ENCODE measurements around the gene CHCHD6. TPM values are rescaled to one million over a fixed set of nuclear protein-coding genes. Genes with fewer than 3 reads are reported as not detected.

The CHCHD6 gene
- total RNA-seq, 1 experiment from 2014 or later, result 40.9 TPM

- Mint-ChIP-seq H3K36me3 (no peaks in the 10 kb centered on the region), H3K9me3 (no peaks in the 10 kb centered on the region), H3K27me3 (ENCODE audit: low read depth) (no peaks in the 10 kb centered on the region), H3K4me3 (no peak overlapping the region), H3K4me1 (peaks cover 16% of the 10 kb centered on the region), H3K27ac (peak overlapping the region; percentile 89)
- no peak for TF ChIP-seq ZNF232 (CRISPR knock-in tag; IDR thresholded peaks at IDR 0.05)
- TF ChIP-seq NFE2L1 (CRISPR knock-in tag; IDR thresholded peaks at IDR 0.05), result no peak
- TF ChIP-seq IRF1 (CRISPR knock-in tag; IDR thresholded peaks at IDR 0.05), result no peak
- no peak for TF ChIP-seq ZNF138 (CRISPR knock-in tag; conservative IDR thresholded peaks at IDR 0.05)
- TF ChIP-seq PREB (CRISPR knock-in tag; IDR thresholded peaks at IDR 0.05; ENCODE audit: borderline replicate concordance), result no peak
- no peak for TF ChIP-seq TCF7 (CRISPR knock-in tag; IDR thresholded peaks at IDR 0.05; ENCODE audit: low read depth)
- no peak for TF ChIP-seq MXD4 (CRISPR knock-in tag; IDR thresholded peaks at IDR 0.05; ENCODE audit: borderline replicate concordance)
- no peak for TF ChIP-seq ZNF281 (CRISPR knock-in tag; IDR thresholded peaks at IDR 0.05)
- TF ChIP-seq ARID4B (CRISPR knock-in tag; IDR thresholded peaks at IDR 0.05; ENCODE audit: borderline replicate concordance), result no peak
- TF ChIP-seq ZBTB21 (CRISPR knock-in tag; IDR thresholded peaks at IDR 0.05; ENCODE audit: borderline replicate concordance), result no peak
- no peak for TF ChIP-seq JUN (CRISPR knock-in tag; IDR thresholded peaks at IDR 0.05)
- no peak for TF ChIP-seq PRDM15 (CRISPR knock-in tag; IDR thresholded peaks at IDR 0.05)
- TF ChIP-seq IRF2 (CRISPR knock-in tag; IDR thresholded peaks at IDR 0.05; ENCODE audit: borderline replicate concordance, low read depth), result no peak
- TF ChIP-seq HMGXB4 (CRISPR knock-in tag; IDR thresholded peaks at IDR 0.05), result no peak
- ChIA-PET POLR2A (no interaction called here), CTCF (interaction anchor here (0.6 to 1.8 kb wide), 4 partner anchors 12 to 498 kb away, joined by 3 to 7 read pairs (median 4); partner anchors contain the start of gene PLXNA1)
- DNase-seq (ENCODE audit: low spot score) (no peak), ATAC-seq (peak; percentile 8; the same call in 1 of the 2 replicates)
These were observed 256.6 kb downstream of the CHCHD6 start for GRCh38 chr3:126960604-126960995.

Data from WTC11 (cell line).